ENCODE results near the gene PFN2. TPM values are rescaled to one million over a fixed set of nuclear protein-coding genes. Genes with fewer than 3 reads are reported as not detected.

PFN2 gene
- total and polyA plus RNA-seq, 12 donors, result 13.4 to 148 (median 43.4) TPM

DNA sequence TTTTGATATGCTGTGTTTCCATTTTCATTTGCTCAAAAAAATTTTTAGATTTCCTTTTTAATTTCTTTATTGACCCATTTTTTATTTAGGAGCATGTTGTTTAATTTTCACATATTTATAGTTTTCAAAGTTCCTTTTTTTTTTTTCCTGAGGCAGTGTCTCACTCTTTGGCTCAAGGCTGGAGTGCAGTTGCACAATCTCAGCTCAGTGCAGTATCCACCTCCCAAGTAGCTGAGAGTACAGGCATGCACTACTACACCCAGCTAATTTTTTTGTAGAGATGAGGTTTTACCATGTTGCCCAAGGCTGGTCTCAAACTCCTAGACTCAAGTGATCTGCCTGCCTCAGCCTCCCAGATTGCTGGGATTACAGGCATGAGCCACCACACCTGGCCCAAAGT lies 36.2 kb downstream of the PFN2 start:
- TF ChIP-seq POLR2A (IDR thresholded peaks at IDR 0.05), result no peak
- TF ChIP-seq, protein P1, sequence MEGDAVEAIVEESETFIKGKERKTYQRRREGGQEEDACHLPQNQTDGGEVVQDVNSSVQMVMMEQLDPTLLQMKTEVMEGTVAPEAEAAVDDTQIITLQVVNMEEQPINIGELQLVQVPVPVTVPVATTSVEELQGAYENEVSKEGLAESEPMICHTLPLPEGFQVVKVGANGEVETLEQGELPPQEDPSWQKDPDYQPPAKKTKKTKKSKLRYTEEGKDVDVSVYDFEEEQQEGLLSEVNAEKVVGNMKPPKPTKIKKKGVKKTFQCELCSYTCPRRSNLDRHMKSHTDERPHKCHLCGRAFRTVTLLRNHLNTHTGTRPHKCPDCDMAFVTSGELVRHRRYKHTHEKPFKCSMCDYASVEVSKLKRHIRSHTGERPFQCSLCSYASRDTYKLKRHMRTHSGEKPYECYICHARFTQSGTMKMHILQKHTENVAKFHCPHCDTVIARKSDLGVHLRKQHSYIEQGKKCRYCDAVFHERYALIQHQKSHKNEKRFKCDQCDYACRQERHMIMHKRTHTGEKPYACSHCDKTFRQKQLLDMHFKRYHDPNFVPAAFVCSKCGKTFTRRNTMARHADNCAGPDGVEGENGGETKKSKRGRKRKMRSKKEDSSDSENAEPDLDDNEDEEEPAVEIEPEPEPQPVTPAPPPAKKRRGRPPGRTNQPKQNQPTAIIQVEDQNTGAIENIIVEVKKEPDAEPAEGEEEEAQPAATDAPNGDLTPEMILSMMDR (IDR thresholded peaks at IDR 0.05), result no peak
- Histone ChIP-seq H3K9me3 (replicated peaks in 1 of 3) (peaks cover 0 to 9% (median 0%) of the 10 kb centered on the region in 3 donors), H3K4me1 (replicated peaks in 1 of 2) (peaks cover 6 to 12% of the 10 kb centered on the region in 2 donors), H3K27ac (no peak overlapping the region), H3K4me3 (no peak overlapping the region), H3K36me3 (replicated peaks in 1 of 2) (no peaks in the 10 kb centered on the region), H3K27me3 (no peaks in the 10 kb centered on the region)
- intact Hi-C loops (cut with DNase I), result no loop called here
- DNase-seq, result peak; percentile 47 to 78 (median 74)

DNA sequence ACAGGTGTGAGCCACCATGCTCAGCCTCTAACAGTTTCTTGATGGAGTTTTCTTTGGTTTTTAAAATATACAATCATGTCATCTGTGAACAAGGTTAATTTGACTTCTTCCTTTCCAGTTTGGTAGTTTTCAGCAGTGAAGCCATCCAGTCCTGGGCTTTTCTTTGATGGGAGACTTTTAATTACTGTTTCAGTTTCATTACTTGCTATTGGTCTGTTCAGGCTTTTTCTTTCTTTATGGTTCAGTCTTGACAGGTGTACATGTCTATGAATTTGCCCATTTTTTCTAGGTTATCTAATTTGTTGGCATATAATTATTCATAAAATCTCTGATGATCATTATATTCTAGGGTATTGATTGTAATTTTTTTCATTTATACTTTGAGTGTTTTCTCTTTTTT lies 36.8 kb downstream of the PFN2 start:
- TF ChIP-seq, protein P1 (IDR thresholded peaks at IDR 0.05), result no peak
- no peak for TF ChIP-seq POLR2A (IDR thresholded peaks at IDR 0.05)
- H3K4me1 ChIP-seq (replicated peaks in 1 of 2), result peaks cover 6 to 12% of the 10 kb centered on the region in 2 donors
- no peaks in the 10 kb centered on the region for H3K27me3 ChIP-seq
- H3K36me3 ChIP-seq (replicated peaks in 1 of 2), result no peaks in the 10 kb centered on the region
- peaks cover 0 to 9% (median 0%) of the 10 kb centered on the region in 3 donors for H3K9me3 ChIP-seq (replicated peaks in 1 of 3)
- intact Hi-C loops (cut with DNase I), result no loop called here
- H3K27ac ChIP-seq, result no peak overlapping the region
- no peak overlapping the region for H3K4me3 ChIP-seq
- no peak for DNase-seq

DNA sequence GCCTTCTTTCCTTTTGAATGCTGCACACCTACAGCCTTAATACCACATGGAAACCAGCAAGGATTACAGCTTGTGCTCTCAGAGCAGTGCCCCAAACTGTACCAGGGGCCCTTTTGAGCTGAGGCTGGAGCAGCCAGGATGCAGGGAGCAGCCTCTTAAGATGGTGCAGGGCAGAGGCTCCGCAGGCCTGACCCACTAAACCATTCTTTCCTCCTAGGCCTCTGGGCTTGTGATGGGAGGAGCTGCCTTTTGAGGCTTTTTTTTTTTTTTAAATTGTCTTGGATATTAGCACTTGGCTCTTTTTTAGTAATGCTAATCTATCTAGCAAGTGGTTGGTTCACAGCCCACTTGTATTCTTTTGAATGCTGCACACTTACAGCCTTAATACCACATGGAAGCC lies 37.7 kb downstream of the PFN2 start:
- H3K4me1 ChIP-seq (replicated peaks in 1 of 2), result peaks cover 6 to 12% of the 10 kb centered on the region in 2 donors
- H3K27me3 ChIP-seq, result no peaks in the 10 kb centered on the region
- H3K27ac ChIP-seq, result no peak overlapping the region
- H3K4me3 ChIP-seq, result no peak overlapping the region
- 94 to 100% (median 100%) methylated on average over 1 of the region's 1 CpG for WGBS, 4 donors
- TF ChIP-seq, protein P1 (IDR thresholded peaks at IDR 0.05), result no peak
- no peak for TF ChIP-seq POLR2A (IDR thresholded peaks at IDR 0.05)
- no peaks in the 10 kb centered on the region for H3K36me3 ChIP-seq (replicated peaks in 1 of 2)
- intact Hi-C loops (cut with DNase I), result no loop called here
- DNase-seq, result no peak
- H3K9me3 ChIP-seq (replicated peaks in 1 of 3), result peaks cover 0 to 9% (median 0%) of the 10 kb centered on the region in 3 donors

DNA sequence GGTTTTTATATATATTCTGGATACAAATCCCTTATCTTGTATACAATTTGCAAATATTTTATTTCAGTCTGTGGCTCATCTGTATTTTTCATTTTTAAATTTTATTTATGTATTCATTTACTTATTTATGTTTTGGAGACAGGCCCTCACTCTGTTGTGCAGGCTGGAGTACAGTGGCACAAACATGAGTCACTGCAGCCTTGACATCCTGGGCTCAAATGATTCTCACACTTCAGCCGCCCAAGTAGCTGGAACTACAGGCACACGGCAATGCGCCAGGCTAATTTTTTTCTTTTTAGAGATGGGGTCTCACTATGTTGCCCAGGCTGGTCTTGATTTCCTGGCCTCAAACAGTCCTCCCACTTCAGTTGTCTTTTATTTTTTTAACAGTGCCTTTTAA lies 50.6 kb downstream of the PFN2 start:
- intact Hi-C loops (cut with DNase I), result no loop called here
- WGBS, 4 donors, result 31 to 58% (median 51%) methylated on average over 3 of the region's 3 CpGs
- H3K4me3 ChIP-seq, result no peak overlapping the region
- no peaks in the 10 kb centered on the region for H3K27me3 ChIP-seq
- H3K36me3 ChIP-seq (replicated peaks in 1 of 2), result peaks cover 0 to 6% of the 10 kb centered on the region in 2 donors
- H3K27ac ChIP-seq, result no peak overlapping the region
- H3K4me1 ChIP-seq (replicated peaks in 1 of 2), result no peaks in the 10 kb centered on the region
- DNase-seq, result peak in 6 of 7 donors; percentile 38 to 64 (median 60)
- no peaks in the 10 kb centered on the region for H3K9me3 ChIP-seq (replicated peaks in 1 of 3)
- TF ChIP-seq POLR2A (IDR thresholded peaks at IDR 0.05), result no peak
- TF ChIP-seq, protein P1 (IDR thresholded peaks at IDR 0.05), result no peak
